Inflammatory macrophage (primary cell): ENCODE results near the gene CAPS2.

Source experiments
- DNase-seq, 2 donors: peaks; one replicate each; pipeline ENCODE4 v3.0.0-alpha.2; 2020 to 2022

CAPS2 gene

GRCh38 chr12:75302781-75303180, 27.3 kb downstream of the CAPS2 start:
- no peak for DNase-seq

- no peak for DNase-seq
Observed at GRCh38 chr12:75302225-75302624, 27.9 kb downstream of the CAPS2 start.

- DNase-seq: no peak
Observed at GRCh38 chr12:75294797-75295196, 35.3 kb downstream of the CAPS2 start.

- DNase-seq: no peak
Observed at GRCh38 chr12:75294336-75294735, 35.8 kb downstream of the CAPS2 start.

GRCh38 chr12:75291014-75291413, 39.1 kb downstream of the CAPS2 start:
- DNase-seq: no peak

- no peak for DNase-seq
Observed at GRCh38 chr12:75289753-75290152, 40.4 kb downstream of the CAPS2 start.

DNA sequence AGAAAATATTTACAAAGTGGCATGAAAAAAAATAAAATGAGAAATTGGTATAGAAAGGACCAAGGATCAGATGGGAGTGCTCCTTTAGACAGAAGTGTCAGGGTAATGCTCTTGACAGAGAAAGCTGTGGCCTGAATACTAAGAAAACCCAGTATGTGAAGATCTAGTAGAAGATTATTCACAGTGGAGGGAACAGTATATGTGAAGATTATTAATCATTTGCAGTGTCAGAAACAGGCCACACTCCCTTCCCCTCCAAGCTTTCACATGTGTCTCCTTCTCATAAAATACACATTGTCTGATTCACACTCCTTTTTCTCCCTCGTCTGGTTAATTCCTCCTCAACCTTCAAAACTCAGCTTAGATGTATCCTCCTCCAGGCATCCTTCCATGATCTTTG, 41.3 kb downstream of the CAPS2 start:
- DNase-seq: no peak

- DNase-seq: no peak
Observed at GRCh38 chr12:75275702-75276101, 54.4 kb downstream of the CAPS2 start.

- DNase-seq: no peak
Observed at GRCh38 chr12:75271576-75271975, 58.5 kb downstream of the CAPS2 start.

- no peak for DNase-seq
Observed at GRCh38 chr12:75270157-75270556, 60.0 kb downstream of the CAPS2 start.

- no peak for DNase-seq
Observed at GRCh38 chr12:75269209-75269608, 60.9 kb downstream of the CAPS2 start.

- no peak for DNase-seq
Observed at GRCh38 chr12:75260316-75260715, 69.8 kb downstream of the CAPS2 start.

DNA sequence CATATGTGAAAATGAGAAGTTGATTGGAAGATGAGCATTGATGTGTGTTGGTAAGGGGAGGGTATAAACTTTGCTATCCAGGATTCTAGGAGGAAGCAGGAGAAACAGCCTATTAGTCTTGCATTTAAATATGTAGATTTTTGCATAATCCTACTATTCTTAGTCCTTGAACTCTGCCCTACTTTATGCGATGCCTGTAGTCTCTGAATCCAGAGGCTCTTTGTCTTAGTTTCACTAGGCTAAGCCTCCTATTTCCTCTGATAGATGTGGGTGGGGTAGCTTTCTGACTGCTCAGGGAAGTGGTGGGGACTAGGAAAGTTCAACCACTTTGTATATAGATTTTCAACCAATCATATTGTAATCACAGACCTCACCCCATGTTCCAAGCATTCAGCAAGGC, 71.0 kb downstream of the CAPS2 start:
- DNase-seq: no peak

DNA sequence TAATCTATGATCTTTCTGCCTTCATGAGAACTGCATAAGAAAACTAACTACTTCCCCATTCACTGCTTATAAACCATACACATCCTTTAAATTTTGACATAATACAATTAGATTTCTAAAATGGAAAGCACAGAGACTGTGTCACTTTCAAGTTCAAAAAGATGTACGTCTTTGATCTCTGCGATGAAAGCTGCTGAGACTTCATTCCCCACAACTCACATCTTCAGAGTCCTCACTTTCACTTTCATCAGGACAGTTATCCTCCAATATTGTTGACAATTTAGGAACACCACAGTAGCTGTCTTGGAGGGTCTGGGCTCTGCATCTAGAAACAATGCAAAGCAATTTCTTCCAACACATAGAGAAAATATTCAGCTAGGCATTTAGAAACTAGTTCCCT, 72.6 kb downstream of the CAPS2 start:
- no peak for DNase-seq

DNA sequence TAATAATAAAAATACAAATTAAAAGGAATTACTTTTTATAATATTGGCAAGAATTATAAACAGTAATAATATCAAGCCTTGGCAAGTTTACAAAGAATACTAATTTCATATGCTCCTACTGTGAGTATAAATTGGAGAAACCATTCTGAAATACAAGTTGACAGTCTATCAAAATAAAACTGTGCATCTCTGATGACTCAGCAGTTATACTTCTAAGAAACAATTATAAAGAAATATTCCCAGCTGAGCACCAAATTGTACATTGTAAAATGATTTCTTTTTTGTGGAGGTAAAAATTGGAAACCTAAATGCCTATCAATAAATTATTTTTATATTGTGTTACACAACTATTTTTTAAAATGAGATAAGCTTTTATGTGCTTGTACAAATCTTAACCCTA, 85.0 kb downstream of the CAPS2 start:
- DNase-seq: no peak

GRCh38 chr12:75239987-75240386, 90.1 kb downstream of the CAPS2 start:
- DNase-seq: no peak

DNA sequence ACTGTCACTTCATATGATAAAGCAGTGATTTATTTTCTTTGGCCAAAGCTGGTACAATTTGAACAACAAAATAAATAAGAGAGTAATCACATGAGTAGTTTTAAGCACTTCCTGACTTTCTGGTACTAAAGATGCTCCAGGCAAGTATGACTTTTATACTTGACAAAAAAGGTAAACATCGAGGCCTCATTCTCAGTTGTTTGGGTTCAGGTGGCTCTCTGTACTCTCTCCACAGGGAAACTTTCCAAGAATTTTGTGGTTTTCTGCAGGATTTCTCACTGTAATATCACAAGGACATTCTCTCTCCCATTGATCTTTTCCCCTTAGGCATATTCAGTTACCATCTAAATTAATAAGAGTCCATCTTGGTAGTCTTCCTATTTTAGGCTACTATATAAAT, 93.9 kb downstream of the CAPS2 start:
- DNase-seq: no peak

DNA sequence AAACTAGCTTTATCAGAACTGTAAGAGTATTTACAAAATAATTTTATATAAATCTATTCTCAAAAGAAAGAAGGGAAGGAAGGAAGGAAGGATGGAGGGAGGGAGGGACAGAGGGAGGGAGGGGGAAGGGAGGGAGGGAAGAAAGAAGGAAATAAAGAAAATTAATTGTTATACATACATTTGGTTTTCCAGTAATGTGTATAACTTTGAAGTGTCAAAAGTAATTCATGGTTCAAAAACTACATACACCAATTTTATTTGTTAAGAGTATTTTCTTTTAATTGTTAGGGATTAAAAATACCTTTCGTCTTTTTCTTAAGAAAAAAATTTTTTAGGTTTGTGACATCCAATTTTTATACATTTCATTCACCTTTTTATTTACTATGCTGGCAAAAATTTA, 103.0 kb downstream of the CAPS2 start:
- no peak for DNase-seq
